A549 (cell line): ENCODE results near the gene UMAD1.

Experiments used
- EP300 ChIP-seq, 2 experiments: fragments of >200 bp; sonication (Bioruptor Twin); formaldehyde crosslinking; IDR thresholded peaks; 2 replicates in 1 of 2; 3 replicates in 1 of 2; pipeline ENCODE4 v1.6.1; 2016 to 2017
- HDAC2 ChIP-seq: fragments of 200-600 bp; sonication (generic); IDR thresholded peaks from 2 replicates; pipeline ENCODE4 v1.6.1; 2016
- JUNB ChIP-seq: fragments of >200 bp; sonication (Bioruptor Twin); formaldehyde crosslinking; IDR thresholded peaks from 2 replicates; pipeline ENCODE4 v1.6.1; 2016
- PHF8 ChIP-seq: fragments of 200-600 bp; sonication (generic); IDR thresholded peaks from 2 replicates; pipeline ENCODE4 v1.6.1; 2016; ENCODE audit warnings: low read depth, mild to moderate bottlenecking, antibody characterized with exemption, moderate library complexity, borderline replicate concordance
- SMC3 ChIP-seq: fragments of >200 bp; sonication (Bioruptor Twin); formaldehyde crosslinking; IDR thresholded peaks from 3 replicates; pipeline ENCODE4 v1.6.1; 2018; ENCODE audit warnings: inconsistent platforms
- TF ChIP-seq, protein P1 (sequence below): fragments of 450-650 bp; IDR thresholded peaks from 2 replicates; pipeline ENCODE4 v1.6.1; 2014; ENCODE audit warnings: antibody characterized with exemption
- TF ChIP-seq, protein P2 (sequence below): fragments of >200 bp; sonication (Bioruptor Twin); formaldehyde crosslinking; IDR thresholded peaks from 3 replicates; pipeline ENCODE4 v1.5.1; 2016

DNA sequence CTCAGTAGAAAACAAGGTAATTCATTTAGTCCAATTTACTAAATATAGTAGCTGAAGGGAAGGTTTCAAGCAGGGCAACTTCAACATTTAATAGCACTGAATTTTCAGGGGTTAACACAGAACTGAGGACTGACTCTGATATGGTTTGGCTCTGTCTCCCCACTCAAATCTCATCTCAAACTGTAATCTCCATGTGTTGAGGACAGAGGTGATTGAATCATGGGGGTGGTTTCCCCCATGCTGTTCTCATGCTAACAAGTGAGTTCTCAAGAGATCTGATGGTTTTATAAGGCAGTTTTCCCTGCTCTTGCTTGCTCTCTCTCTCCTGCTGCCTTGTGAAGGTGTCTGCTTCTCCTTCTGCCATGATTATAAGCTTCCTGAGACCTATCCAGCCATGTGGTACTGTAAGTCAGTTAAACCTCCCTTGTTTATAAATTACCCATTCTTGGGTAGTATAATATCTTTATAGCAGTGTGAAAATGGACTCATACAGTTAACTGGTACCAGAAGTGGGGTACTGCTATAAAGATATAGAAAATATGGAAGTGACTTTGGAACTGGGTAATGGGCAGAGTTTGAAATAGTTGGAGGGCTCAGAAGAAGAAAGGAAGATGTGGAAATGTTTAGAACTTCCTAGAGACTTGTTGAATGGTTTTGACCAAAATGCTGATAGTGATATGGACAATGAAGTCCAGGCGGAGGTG, 9.8 kb upstream of the UMAD1 start:
- no peak for TF ChIP-seq JUNB
- no peak for TF ChIP-seq EP300 (IDR thresholded peaks at IDR 0.05)
- TF ChIP-seq SMC3: no peak
- TF ChIP-seq, protein P1, sequence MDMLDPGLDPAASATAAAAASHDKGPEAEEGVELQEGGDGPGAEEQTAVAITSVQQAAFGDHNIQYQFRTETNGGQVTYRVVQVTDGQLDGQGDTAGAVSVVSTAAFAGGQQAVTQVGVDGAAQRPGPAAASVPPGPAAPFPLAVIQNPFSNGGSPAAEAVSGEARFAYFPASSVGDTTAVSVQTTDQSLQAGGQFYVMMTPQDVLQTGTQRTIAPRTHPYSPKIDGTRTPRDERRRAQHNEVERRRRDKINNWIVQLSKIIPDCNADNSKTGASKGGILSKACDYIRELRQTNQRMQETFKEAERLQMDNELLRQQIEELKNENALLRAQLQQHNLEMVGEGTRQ: no peak
- TF ChIP-seq, protein P2, sequence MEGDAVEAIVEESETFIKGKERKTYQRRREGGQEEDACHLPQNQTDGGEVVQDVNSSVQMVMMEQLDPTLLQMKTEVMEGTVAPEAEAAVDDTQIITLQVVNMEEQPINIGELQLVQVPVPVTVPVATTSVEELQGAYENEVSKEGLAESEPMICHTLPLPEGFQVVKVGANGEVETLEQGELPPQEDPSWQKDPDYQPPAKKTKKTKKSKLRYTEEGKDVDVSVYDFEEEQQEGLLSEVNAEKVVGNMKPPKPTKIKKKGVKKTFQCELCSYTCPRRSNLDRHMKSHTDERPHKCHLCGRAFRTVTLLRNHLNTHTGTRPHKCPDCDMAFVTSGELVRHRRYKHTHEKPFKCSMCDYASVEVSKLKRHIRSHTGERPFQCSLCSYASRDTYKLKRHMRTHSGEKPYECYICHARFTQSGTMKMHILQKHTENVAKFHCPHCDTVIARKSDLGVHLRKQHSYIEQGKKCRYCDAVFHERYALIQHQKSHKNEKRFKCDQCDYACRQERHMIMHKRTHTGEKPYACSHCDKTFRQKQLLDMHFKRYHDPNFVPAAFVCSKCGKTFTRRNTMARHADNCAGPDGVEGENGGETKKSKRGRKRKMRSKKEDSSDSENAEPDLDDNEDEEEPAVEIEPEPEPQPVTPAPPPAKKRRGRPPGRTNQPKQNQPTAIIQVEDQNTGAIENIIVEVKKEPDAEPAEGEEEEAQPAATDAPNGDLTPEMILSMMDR: no peak
- TF ChIP-seq HDAC2: no peak
- no peak for TF ChIP-seq PHF8
